ENCODE data around the gene PDLIM5.
"Not testable (repeated sequence)": the region's sequence is repeated elsewhere in the genome, so short reads cannot be mapped to it uniquely, and the experiment has no call there.

The PDLIM5 gene

DNA sequence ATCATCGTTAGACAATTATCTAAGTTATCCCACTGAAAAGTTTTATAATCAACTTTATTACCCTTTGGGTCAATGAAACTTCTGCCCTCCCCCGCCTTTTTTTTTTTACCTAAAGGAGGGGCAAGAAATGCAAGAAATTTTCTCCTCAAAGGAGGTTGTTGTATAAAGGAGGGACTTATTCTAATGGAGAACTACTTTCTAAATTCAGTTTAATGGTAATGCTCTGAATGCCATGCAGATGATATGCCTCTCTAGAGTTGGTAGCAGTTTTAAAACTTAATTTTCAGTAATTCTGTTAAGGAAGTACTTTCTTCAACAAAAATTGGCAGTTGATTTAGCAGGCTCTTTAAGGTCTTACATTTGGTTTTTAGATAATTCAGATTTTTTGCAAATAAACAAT lies 23.3 kb downstream of the PDLIM5 start:
- no peak for TF ChIP-seq JUND (IDR thresholded peaks at IDR 0.05; ENCODE audit: low read depth)
- no peak for DNase-seq (ENCODE audit: low read depth in 1 of 2, low spot score in 1 of 2)
- in situ Hi-C loops (cut with HindIII; ENCODE audit: low pct_unique_long_range_greater_than_20kb, low sequenced_read_pairs): no loop called here

DNA sequence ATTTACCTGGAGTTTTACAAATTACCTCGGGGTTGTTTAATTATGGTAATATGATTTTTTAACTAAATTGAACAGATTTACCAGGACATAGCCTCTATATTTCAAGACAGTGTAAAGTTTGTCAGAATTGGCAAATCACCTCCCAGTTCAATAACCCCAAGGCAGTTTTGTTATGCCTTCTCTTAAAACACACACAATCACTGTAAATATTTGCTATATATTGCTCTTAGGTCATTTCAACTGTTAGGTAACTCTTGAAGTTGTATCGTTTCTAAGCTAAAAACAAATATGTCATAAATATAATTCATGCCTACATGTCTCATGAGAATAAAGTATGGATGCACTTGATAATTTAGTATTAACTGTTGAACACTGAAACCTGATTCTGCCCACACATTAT lies 24.1 kb downstream of the PDLIM5 start:
- in situ Hi-C loops (cut with HindIII; ENCODE audit: low pct_unique_long_range_greater_than_20kb, low sequenced_read_pairs): no loop called here
- no peak for TF ChIP-seq JUND (IDR thresholded peaks at IDR 0.05; ENCODE audit: low read depth)
- DNase-seq (ENCODE audit: low read depth in 1 of 2, low spot score in 1 of 2): peak in 1 of 2 experiments; percentile 57

DNA sequence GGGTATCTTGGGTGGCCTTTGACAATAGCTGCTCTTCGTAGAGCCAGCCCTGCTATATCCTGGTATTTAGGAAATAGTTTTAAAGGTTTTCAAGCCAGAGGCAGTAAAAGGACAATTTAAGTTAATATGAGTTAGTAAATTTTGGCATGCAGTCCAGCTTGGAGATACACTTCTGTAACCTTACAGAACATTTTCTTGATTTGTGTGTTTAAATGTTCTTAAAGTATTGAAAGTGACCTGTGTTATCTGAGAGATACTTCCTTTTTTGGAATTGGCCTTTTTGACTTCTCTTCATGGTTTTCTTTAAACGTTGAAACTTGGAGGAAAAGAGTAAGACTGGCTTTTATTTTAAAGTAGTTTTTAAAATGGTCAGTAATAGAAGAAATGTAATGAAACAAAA lies 25.5 kb downstream of the PDLIM5 start:
- DNase-seq (ENCODE audit: low read depth in 1 of 2, low spot score in 1 of 2): no peak
- in situ Hi-C loops (cut with HindIII; ENCODE audit: low pct_unique_long_range_greater_than_20kb, low sequenced_read_pairs): no loop called here
- TF ChIP-seq JUND (IDR thresholded peaks at IDR 0.05; ENCODE audit: low read depth): no peak

- in situ Hi-C loops (cut with HindIII; ENCODE audit: low pct_unique_long_range_greater_than_20kb, low sequenced_read_pairs); DNase-seq (ENCODE audit: low read depth in 1 of 2, low spot score in 1 of 2): not testable (repeated sequence)
These were observed 27.1 kb downstream of the PDLIM5 start for GRCh38 chr4:94478805-94479204.

DNA sequence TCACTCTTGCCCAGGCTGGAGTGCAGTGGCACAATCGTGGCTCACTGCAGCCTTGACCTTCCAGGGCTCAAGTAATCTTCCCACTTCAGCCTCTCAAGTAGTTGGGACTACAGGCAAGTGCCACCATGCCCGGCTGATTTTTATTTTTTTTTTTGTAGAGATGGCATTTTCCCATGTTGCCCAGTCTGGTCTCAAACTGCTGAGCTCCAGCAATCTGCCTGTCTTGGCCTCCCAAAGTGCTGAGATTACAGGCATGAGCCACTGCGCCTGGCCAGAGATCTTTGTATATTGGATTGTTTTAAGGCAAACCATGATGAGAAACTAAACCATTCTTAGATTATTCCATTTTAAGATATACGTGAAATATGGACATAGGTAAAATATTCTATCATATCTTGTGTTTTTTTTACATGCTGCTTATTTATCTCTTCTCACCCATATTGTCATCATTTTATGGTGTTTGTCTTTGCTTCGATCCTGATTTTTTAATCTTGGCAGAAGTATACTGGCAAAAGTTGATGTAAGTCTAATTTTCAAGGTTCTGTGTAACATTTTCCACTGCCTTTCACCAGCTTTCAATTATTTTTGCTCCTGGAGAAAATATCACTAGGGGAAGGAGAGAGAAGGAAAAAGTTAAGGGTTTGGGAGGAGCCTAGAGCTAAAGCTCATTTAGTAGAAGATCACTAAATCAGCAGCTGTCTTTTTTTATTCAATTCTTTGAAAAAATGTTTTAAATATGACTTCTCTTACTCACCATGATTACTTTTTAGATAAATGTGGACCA lies 27.8 kb downstream of the PDLIM5 start:
- in situ Hi-C loops (cut with HindIII; ENCODE audit: low pct_unique_long_range_greater_than_20kb, low sequenced_read_pairs): no loop called here
- TF ChIP-seq JUND (IDR thresholded peaks at IDR 0.05; ENCODE audit: low read depth): no peak
- no peak for DNase-seq (ENCODE audit: low read depth in 1 of 2, low spot score in 1 of 2)

- in situ Hi-C loops (cut with HindIII; ENCODE audit: low pct_unique_long_range_greater_than_20kb, low sequenced_read_pairs): no loop called here
- TF ChIP-seq JUND (IDR thresholded peaks at IDR 0.05; ENCODE audit: low read depth): no peak
- no peak for DNase-seq (ENCODE audit: low read depth in 1 of 2, low spot score in 1 of 2)
These were observed 28.7 kb downstream of the PDLIM5 start for GRCh38 chr4:94480362-94480951.

GRCh38 chr4:94483895-94484294 lies 32.2 kb downstream of the PDLIM5 start:
- in situ Hi-C loops (cut with HindIII; ENCODE audit: low pct_unique_long_range_greater_than_20kb, low sequenced_read_pairs): no loop called here
- DNase-seq (ENCODE audit: low read depth in 1 of 2, low spot score in 1 of 2): no peak
- TF ChIP-seq JUND (IDR thresholded peaks at IDR 0.05; ENCODE audit: low read depth): no peak

DNA sequence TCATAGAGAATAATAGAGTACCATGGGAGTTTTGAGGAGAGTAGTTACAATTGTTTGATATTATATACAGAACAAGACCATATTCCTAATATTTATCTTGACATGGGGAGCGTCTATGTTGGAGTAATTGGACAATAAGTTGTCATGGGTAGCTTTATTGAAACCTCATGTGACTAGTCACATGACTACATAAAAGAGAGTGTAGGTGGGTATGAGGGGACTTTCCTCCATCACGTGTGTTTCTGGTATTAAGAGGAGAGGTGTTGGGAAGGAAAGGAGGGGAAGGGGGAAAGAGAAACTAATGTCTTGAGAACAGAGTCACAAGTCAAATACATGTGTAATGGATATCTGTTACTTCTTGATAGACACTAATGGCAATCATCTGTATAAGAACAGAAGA lies 33.1 kb downstream of the PDLIM5 start:
- in situ Hi-C loops (cut with HindIII; ENCODE audit: low pct_unique_long_range_greater_than_20kb, low sequenced_read_pairs): no loop called here
- TF ChIP-seq JUND (IDR thresholded peaks at IDR 0.05; ENCODE audit: low read depth): no peak
- no peak for DNase-seq (ENCODE audit: low read depth in 1 of 2, low spot score in 1 of 2)

DNA sequence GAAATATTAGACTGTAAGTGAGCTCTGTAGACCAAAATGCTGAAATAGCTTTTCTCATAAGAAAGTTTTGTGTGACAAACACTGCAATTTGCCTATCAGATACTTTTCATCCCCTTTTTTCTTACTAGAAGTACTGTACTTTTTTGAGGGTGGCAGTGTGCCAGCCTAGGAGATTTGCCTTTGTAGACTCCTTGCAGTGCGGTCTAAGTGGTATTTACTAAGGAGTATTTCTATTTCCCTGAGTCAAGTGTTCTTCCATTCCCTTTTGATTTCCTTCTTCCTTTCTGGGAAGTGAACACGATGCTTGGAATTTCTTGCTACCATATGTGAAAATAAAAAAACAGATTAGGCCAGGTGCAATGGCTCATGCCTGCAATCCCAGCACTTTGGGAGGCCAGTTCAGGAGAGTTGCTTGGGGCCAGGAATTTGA lies 34.6 kb downstream of the PDLIM5 start:
- no peak for TF ChIP-seq JUND (IDR thresholded peaks at IDR 0.05; ENCODE audit: low read depth)
- in situ Hi-C loops (cut with HindIII; ENCODE audit: low pct_unique_long_range_greater_than_20kb, low sequenced_read_pairs): no loop called here
- no peak for DNase-seq (ENCODE audit: low read depth in 1 of 2, low spot score in 1 of 2)

- DNase-seq (ENCODE audit: low read depth in 1 of 2, low spot score in 1 of 2): peak; percentile 29 to 49
- in situ Hi-C loops (cut with HindIII; ENCODE audit: low pct_unique_long_range_greater_than_20kb, low sequenced_read_pairs): no loop called here
- no peak for TF ChIP-seq JUND (IDR thresholded peaks at IDR 0.05; ENCODE audit: low read depth)
These were observed 36.9 kb downstream of the PDLIM5 start for GRCh38 chr4:94488670-94489069.

DNA sequence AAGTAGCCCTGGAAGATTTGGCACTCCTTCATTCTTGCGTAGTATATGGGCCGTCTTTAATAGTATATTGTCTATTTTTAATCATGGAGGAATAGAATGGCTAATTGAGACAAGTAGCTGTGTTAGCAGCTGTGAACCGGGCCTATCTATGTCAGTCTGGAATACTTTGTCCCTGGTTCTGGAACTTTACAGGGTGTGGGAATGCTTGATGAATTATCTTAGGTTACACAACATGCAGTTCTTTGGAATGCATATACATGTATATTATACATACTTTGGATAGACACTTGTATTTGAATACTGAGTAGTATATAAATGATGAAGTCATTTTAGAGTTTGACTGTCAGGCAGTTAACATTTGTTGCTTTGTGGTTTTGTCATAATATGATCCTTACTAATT lies 37.4 kb downstream of the PDLIM5 start:
- TF ChIP-seq JUND (IDR thresholded peaks at IDR 0.05; ENCODE audit: low read depth): no peak
- no peak for DNase-seq (ENCODE audit: low read depth in 1 of 2, low spot score in 1 of 2)
- in situ Hi-C loops (cut with HindIII; ENCODE audit: low pct_unique_long_range_greater_than_20kb, low sequenced_read_pairs): no loop called here

- TF ChIP-seq JUND (IDR thresholded peaks at IDR 0.05; ENCODE audit: low read depth): no peak
- no peak for DNase-seq (ENCODE audit: low read depth in 1 of 2, low spot score in 1 of 2)
- in situ Hi-C loops (cut with HindIII; ENCODE audit: low pct_unique_long_range_greater_than_20kb, low sequenced_read_pairs): no loop called here
These were observed 38.7 kb downstream of the PDLIM5 start for GRCh38 chr4:94490437-94490836.

DNA sequence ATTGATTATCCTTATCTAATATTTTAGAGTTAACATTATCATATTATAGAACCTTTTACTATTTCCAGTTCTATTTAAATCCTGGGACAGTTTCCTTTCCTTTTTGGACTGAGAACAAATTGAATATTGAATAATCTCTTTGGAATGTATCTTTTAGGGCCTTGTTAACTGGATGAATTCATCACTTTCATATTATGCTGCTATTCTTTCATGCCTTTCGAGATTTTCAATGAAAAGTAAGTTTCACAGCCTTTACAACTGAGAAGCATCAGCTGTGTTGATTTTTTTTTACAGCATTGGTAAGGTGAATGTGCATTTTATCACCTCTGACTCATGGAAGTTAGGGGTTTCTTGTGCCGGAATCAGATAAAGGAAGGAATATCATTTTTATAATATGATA lies 39.6 kb downstream of the PDLIM5 start:
- no peak for DNase-seq (ENCODE audit: low read depth in 1 of 2, low spot score in 1 of 2)
- in situ Hi-C loops (cut with HindIII; ENCODE audit: low pct_unique_long_range_greater_than_20kb, low sequenced_read_pairs): no loop called here
- TF ChIP-seq JUND (IDR thresholded peaks at IDR 0.05; ENCODE audit: low read depth): no peak

DNA sequence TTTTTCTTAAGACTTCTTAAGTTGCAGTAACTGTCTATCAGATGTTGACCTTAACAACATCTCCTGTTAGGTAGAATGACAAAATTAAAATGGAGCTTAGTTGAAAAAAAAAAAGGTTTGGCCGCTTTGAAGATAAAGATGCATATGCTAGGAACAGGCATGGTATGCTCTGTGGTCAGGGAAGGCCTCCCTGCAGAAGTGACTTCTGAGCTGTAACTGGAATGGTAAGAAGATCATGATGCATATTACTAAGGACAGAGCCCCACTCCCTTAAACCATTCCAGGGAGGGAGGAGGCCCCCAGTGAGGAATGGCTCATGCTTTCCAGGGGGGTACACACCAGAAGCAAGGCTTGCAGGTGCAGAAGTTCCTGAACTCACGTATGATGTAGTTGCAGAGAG lies 43.7 kb downstream of the PDLIM5 start:
- in situ Hi-C loops (cut with HindIII; ENCODE audit: low pct_unique_long_range_greater_than_20kb, low sequenced_read_pairs): no loop called here
- TF ChIP-seq JUND (IDR thresholded peaks at IDR 0.05; ENCODE audit: low read depth): no peak

More for the DNA sequence above, 43.7 kb downstream of the PDLIM5 start:
- DNase-seq (ENCODE audit: low read depth in 1 of 2, low spot score in 1 of 2): no peak

Measured in T47D (cell line).